GM04504 (cell line): ENCODE data around the gene NRIP3.
"Not testable (repeated sequence)": the region's sequence is repeated elsewhere in the genome, so short reads cannot be mapped to it uniquely, and the experiment has no call there.

Experiments used
- DNase-seq: peaks from one replicate; pipeline ENCODE4 v3.0.0-alpha.2; 2012; ENCODE audit warnings: low read depth

NRIP3 gene

GRCh38 chr11:9016916-9017642 is 13.3 kb upstream of the NRIP3 start:
- no peak for DNase-seq

- peak; percentile 50 for DNase-seq
Measured at GRCh38 chr11:9015677-9016076, 11.9 kb upstream of the NRIP3 start.

GRCh38 chr11:9014826-9015225 is 11.0 kb upstream of the NRIP3 start:
- no peak for DNase-seq

GRCh38 chr11:9013373-9013772 is 9.6 kb upstream of the NRIP3 start:
- DNase-seq: no peak

GRCh38 chr11:9009538-9009937 is 5.7 kb upstream of the NRIP3 start:
- DNase-seq: not testable (repeated sequence)

- DNase-seq: no peak
Measured at GRCh38 chr11:9008661-9009060, 4.9 kb upstream of the NRIP3 start.

GRCh38 chr11:9008011-9008550 is 4.3 kb upstream of the NRIP3 start:
- DNase-seq: no peak

- DNase-seq: no peak
Measured at GRCh38 chr11:9005087-9005486, 1.3 kb upstream of the NRIP3 start.

GRCh38 chr11:9004183-9004926 is 554 bp upstream of the NRIP3 start:
- DNase-seq: no peak

GRCh38 chr11:9002920-9003572 is 755 bp downstream of the NRIP3 start:
- no peak for DNase-seq

- peak; percentile 66 for DNase-seq
Measured at GRCh38 chr11:9001736-9002135, 2.1 kb downstream of the NRIP3 start.

GRCh38 chr11:8998017-8998416 is 5.8 kb downstream of the NRIP3 start:
- no peak for DNase-seq

- no peak for DNase-seq
Measured at GRCh38 chr11:8997451-8997850, 6.3 kb downstream of the NRIP3 start.

GRCh38 chr11:8989453-8989852 is 14.3 kb downstream of the NRIP3 start:
- DNase-seq: no peak

- DNase-seq: no peak
Measured at GRCh38 chr11:8988329-8989234, 15.2 kb downstream of the NRIP3 start.

- no peak for DNase-seq
Measured at GRCh38 chr11:8987446-8987845, 16.4 kb downstream of the NRIP3 start.

- DNase-seq: not testable (repeated sequence)
Measured at GRCh38 chr11:8986772-8987171, 17.0 kb downstream of the NRIP3 start.

- no peak for DNase-seq
Measured at GRCh38 chr11:8985462-8985861, 18.3 kb downstream of the NRIP3 start.

- DNase-seq: no peak
Measured at GRCh38 chr11:8983552-8983951, 20.2 kb downstream of the NRIP3 start.

GRCh38 chr11:8980485-8980884 is 23.3 kb downstream of the NRIP3 start:
- no peak for DNase-seq

- not testable (repeated sequence) for DNase-seq
Measured at GRCh38 chr11:8979365-8979764, 24.4 kb downstream of the NRIP3 start.

- no peak for DNase-seq
Measured at GRCh38 chr11:8973121-8973520, 30.7 kb downstream of the NRIP3 start.
